ENCODE data around the gene ROPN1L.

ROPN1L gene

DNA sequence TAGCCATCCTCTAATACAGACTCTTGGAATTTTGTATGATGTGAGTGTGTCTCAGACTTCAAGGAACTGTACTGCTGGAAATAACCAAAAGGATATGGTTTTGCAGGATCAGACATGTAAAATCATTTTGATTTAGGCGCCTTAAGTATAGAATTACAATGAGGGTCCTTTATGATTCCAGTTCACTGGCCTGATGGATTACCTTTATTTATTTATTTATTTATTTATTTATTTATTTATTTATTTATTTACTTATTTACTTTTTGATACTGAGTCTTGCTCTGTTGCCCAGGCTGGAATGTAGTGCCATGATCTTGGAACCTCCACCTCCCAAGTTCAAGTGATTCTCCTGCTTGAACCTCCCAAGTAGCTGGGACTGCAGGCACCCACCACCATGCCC, 37.9 kb upstream of the ROPN1L start:
- no peaks in the 10 kb centered on the region for H3K79me1 ChIP-seq (ENCODE audit: low read length)
- no peak overlapping the region for H4K12ac ChIP-seq (ENCODE audit: low read depth, low read length)
- H2BK12ac ChIP-seq (ENCODE audit: low read length): no peak overlapping the region
- DNase-seq: no peak
- H3K79me2 ChIP-seq (ENCODE audit: control insufficient read depth, insufficient read depth, low read length, poor library complexity): no peaks in the 10 kb centered on the region
- no peak overlapping the region for H3K18ac ChIP-seq (ENCODE audit: low read length)
- peaks cover 8 to 19% of the 10 kb centered on the region in 2 experiments for H3K36me3 ChIP-seq (ENCODE audit: control insufficient read depth in 1 of 2, insufficient read depth in 2 of 2, low read length in 2 of 2)
- no peaks in the 10 kb centered on the region for H3K9me3 ChIP-seq (ENCODE audit: insufficient read depth, low read depth, low read length)
- H3K14ac ChIP-seq (ENCODE audit: low read length): no peak overlapping the region
- no peak overlapping the region for H3K4me3 ChIP-seq (ENCODE audit: low read depth, low read length)
- no peak overlapping the region for H4K8ac ChIP-seq (ENCODE audit: low read depth, low read length)
- no peak overlapping the region for H3K27ac ChIP-seq (ENCODE audit: low read depth, low read length)
- H2AFZ ChIP-seq (ENCODE audit: insufficient read depth, low read length, poor library complexity): no peak overlapping the region
- no peak overlapping the region for H3K23ac ChIP-seq (ENCODE audit: low read length)
- H2AK5ac ChIP-seq (ENCODE audit: low read length): no peak overlapping the region
- no CpG with 5 or more reads among the region's 1 CpG for WGBS (ENCODE audit: extremely low coverage, insufficient coverage, insufficient read length)
- H3K4me2 ChIP-seq (ENCODE audit: low read length): no peak overlapping the region
- no peaks in the 10 kb centered on the region for H3K27me3 ChIP-seq (ENCODE audit: insufficient read depth, low read length)
- no peak overlapping the region for H3K4ac ChIP-seq (ENCODE audit: low read depth, low read length)
- no peaks in the 10 kb centered on the region for H3K4me1 ChIP-seq (ENCODE audit: control insufficient read depth in 1 of 2, insufficient read depth in 2 of 2, low read length in 2 of 2)
- no peak overlapping the region for H2BK120ac ChIP-seq (ENCODE audit: insufficient read depth, low read length, poor library complexity)
- no peak overlapping the region for H2BK5ac ChIP-seq (ENCODE audit: low read depth, low read length, poor library complexity)
- no peak overlapping the region for H3K9ac ChIP-seq (ENCODE audit: low read length)
- H4K91ac ChIP-seq (ENCODE audit: low read depth, low read length): no peak overlapping the region

DNA sequence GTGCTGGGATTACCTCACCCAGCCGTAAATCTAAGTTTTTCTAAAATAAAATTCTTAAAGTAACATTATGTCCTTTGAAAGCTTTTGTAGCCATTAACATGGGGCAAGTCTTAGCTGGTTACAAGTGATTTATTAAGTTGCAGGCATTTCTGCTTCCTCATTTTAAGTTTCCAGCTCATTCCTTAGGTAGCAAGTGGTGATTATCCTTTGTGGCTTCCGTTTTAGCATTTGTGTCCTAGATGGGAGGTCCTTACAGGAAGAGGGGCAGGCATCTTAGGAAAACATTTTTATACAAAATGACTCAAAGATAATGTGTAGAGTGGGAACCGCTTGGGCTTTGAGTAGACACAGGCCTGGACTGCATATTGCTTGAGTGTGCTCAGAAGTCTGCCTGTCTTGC, 35.0 kb upstream of the ROPN1L start:
- Histone ChIP-seq H2BK5ac (ENCODE audit: low read depth, low read length, poor library complexity) (no peak overlapping the region), H3K79me1 (ENCODE audit: low read length) (no peaks in the 10 kb centered on the region), H3K4me3 (ENCODE audit: low read depth, low read length) (no peak overlapping the region), H3K36me3 (ENCODE audit: control insufficient read depth in 1 of 2, insufficient read depth in 2 of 2, low read length in 2 of 2) (peaks cover 15 to 29% of the 10 kb centered on the region in 2 experiments), H4K8ac (ENCODE audit: low read depth, low read length) (no peak overlapping the region), H3K4me2 (ENCODE audit: low read length) (no peak overlapping the region), H4K12ac (ENCODE audit: low read depth, low read length) (no peak overlapping the region), H2BK12ac (ENCODE audit: low read length) (no peak overlapping the region), H3K4ac (ENCODE audit: low read depth, low read length) (no peak overlapping the region), H2AK5ac (ENCODE audit: low read length) (no peak overlapping the region), H2BK120ac (ENCODE audit: insufficient read depth, low read length, poor library complexity) (no peak overlapping the region), H3K27me3 (ENCODE audit: insufficient read depth, low read length) (no peaks in the 10 kb centered on the region), H3K27ac (ENCODE audit: low read depth, low read length) (no peak overlapping the region), H3K9ac (ENCODE audit: low read length) (no peak overlapping the region), H3K4me1 (ENCODE audit: control insufficient read depth in 1 of 2, insufficient read depth in 2 of 2, low read length in 2 of 2) (no peaks in the 10 kb centered on the region), H3K79me2 (ENCODE audit: control insufficient read depth, insufficient read depth, low read length, poor library complexity) (no peaks in the 10 kb centered on the region), H3K14ac (ENCODE audit: low read length) (no peak overlapping the region), H4K91ac (ENCODE audit: low read depth, low read length) (no peak overlapping the region), H2AFZ (ENCODE audit: insufficient read depth, low read length, poor library complexity) (no peak overlapping the region), H3K9me3 (ENCODE audit: insufficient read depth, low read depth, low read length) (no peaks in the 10 kb centered on the region), H3K18ac (ENCODE audit: low read length) (no peak overlapping the region), H3K23ac (ENCODE audit: low read length) (no peak overlapping the region)
- DNase-seq: no peak
- no CpG with 5 or more reads among the region's 3 CpGs for WGBS (ENCODE audit: extremely low coverage, insufficient coverage, insufficient read length)

DNA sequence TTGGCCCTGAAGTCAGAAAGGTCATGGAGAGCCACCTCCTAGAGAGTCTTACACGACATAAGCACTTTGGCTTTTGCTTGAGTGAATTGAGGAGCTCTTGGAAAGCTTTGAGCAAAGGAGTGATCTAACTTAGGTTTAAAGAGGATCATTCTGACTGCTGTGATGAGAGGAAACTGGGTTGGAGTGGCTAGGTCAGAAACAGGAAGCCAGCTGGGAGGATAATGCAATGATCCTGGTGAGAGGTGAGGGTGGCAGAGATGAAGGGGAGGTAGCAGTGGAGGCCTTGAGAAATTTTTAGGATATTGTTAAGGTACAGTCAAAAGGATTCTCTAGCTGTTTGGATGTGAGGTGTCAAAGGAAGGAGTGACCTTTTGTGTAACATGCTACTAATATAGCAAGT, 32.2 kb upstream of the ROPN1L start:
- H3K9me3 ChIP-seq (ENCODE audit: insufficient read depth, low read depth, low read length): no peaks in the 10 kb centered on the region
- peaks cover 18 to 42% of the 10 kb centered on the region in 2 experiments for H3K36me3 ChIP-seq (ENCODE audit: control insufficient read depth in 1 of 2, insufficient read depth in 2 of 2, low read length in 2 of 2)
- peaks cover 0 to 3% of the 10 kb centered on the region in 2 experiments for H3K4me1 ChIP-seq (ENCODE audit: control insufficient read depth in 1 of 2, insufficient read depth in 2 of 2, low read length in 2 of 2)
- no peak overlapping the region for H2BK120ac ChIP-seq (ENCODE audit: insufficient read depth, low read length, poor library complexity)
- H3K27ac ChIP-seq (ENCODE audit: low read depth, low read length): no peak overlapping the region
- H3K79me1 ChIP-seq (ENCODE audit: low read length): no peaks in the 10 kb centered on the region
- WGBS (ENCODE audit: extremely low coverage, insufficient coverage, insufficient read length): no CpG with 5 or more reads among the region's 1 CpG
- H3K9ac ChIP-seq (ENCODE audit: low read length): no peak overlapping the region
- H3K23ac ChIP-seq (ENCODE audit: low read length): no peak overlapping the region
- no peak overlapping the region for H3K18ac ChIP-seq (ENCODE audit: low read length)
- no peak overlapping the region for H4K8ac ChIP-seq (ENCODE audit: low read depth, low read length)
- no peak overlapping the region for H2AFZ ChIP-seq (ENCODE audit: insufficient read depth, low read length, poor library complexity)
- no peaks in the 10 kb centered on the region for H3K79me2 ChIP-seq (ENCODE audit: control insufficient read depth, insufficient read depth, low read length, poor library complexity)
- H3K4ac ChIP-seq (ENCODE audit: low read depth, low read length): no peak overlapping the region
- no peak overlapping the region for H3K14ac ChIP-seq (ENCODE audit: low read length)
- H4K91ac ChIP-seq (ENCODE audit: low read depth, low read length): no peak overlapping the region
- H3K4me2 ChIP-seq (ENCODE audit: low read length): no peak overlapping the region
- no peak overlapping the region for H4K12ac ChIP-seq (ENCODE audit: low read depth, low read length)
- H3K27me3 ChIP-seq (ENCODE audit: insufficient read depth, low read length): no peaks in the 10 kb centered on the region
- no peak overlapping the region for H3K4me3 ChIP-seq (ENCODE audit: low read depth, low read length)
- H2BK12ac ChIP-seq (ENCODE audit: low read length): no peak overlapping the region
- H2AK5ac ChIP-seq (ENCODE audit: low read length): no peak overlapping the region
- H2BK5ac ChIP-seq (ENCODE audit: low read depth, low read length, poor library complexity): no peak overlapping the region
- no peak for DNase-seq

DNA sequence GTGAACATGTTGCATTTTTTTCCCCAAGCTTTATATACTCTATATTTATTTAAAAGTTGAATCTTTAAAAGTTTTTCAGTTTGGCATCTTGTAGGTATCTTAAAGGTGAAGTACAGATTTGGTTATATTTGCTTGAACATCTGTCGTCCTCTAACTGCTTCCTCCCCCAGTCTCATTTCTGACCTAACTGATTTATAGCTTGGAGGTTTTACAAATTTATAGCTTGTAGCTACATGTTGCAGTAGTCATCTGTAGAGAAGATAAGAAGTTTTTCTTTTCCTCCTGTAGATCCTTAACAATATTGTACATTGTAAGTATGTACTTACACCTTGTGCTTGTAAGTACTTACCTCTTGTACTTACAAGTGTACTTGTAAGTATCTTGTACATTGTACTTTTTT, 31.0 kb upstream of the ROPN1L start:
- Histone ChIP-seq H3K23ac (ENCODE audit: low read length) (no peak overlapping the region), H3K4me1 (ENCODE audit: control insufficient read depth in 1 of 2, insufficient read depth in 2 of 2, low read length in 2 of 2) (peaks cover 0 to 3% of the 10 kb centered on the region in 2 experiments), H3K27me3 (ENCODE audit: insufficient read depth, low read length) (no peaks in the 10 kb centered on the region), H4K8ac (ENCODE audit: low read depth, low read length) (no peak overlapping the region), H3K18ac (ENCODE audit: low read length) (no peak overlapping the region), H3K9ac (ENCODE audit: low read length) (no peak overlapping the region), H3K79me2 (ENCODE audit: control insufficient read depth, insufficient read depth, low read length, poor library complexity) (no peaks in the 10 kb centered on the region), H2BK5ac (ENCODE audit: low read depth, low read length, poor library complexity) (no peak overlapping the region), H3K4me3 (ENCODE audit: low read depth, low read length) (no peak overlapping the region), H2BK12ac (ENCODE audit: low read length) (no peak overlapping the region), H2AFZ (ENCODE audit: insufficient read depth, low read length, poor library complexity) (no peak overlapping the region), H2BK120ac (ENCODE audit: insufficient read depth, low read length, poor library complexity) (no peak overlapping the region), H3K36me3 (ENCODE audit: control insufficient read depth in 1 of 2, insufficient read depth in 2 of 2, low read length in 2 of 2) (peaks cover 19 to 42% of the 10 kb centered on the region in 2 experiments), H3K9me3 (ENCODE audit: insufficient read depth, low read depth, low read length) (no peaks in the 10 kb centered on the region), H3K27ac (ENCODE audit: low read depth, low read length) (no peak overlapping the region), H4K12ac (ENCODE audit: low read depth, low read length) (no peak overlapping the region), H3K79me1 (ENCODE audit: low read length) (no peaks in the 10 kb centered on the region), H3K14ac (ENCODE audit: low read length) (no peak overlapping the region), H3K4me2 (ENCODE audit: low read length) (no peak overlapping the region), H3K4ac (ENCODE audit: low read depth, low read length) (no peak overlapping the region), H4K91ac (ENCODE audit: low read depth, low read length) (no peak overlapping the region), H2AK5ac (ENCODE audit: low read length) (no peak overlapping the region)
- WGBS (ENCODE audit: extremely low coverage, insufficient coverage, insufficient read length): no CpG with 5 or more reads among the region's 1 CpG
- DNase-seq: no peak
